HG03342 (cell line): ENCODE measurements around the gene OARD1.

ENCODE experiments used
- ATAC-seq: cut with Tn5 transposase; IDR thresholded peaks from one replicate; pipeline ENCODE4 v1.9.1; 2021; ENCODE audit warnings: mild to moderate bottlenecking, moderate library complexity; ENCODE audit not compliant: unreplicated experiment

OARD1 gene

GRCh38 chr6:41050536-41050935 is 21.6 kb downstream of the OARD1 start:
- ATAC-seq, result no peak

- no peak for ATAC-seq
Measured at GRCh38 chr6:41049955-41050354, 22.2 kb downstream of the OARD1 start.

GRCh38 chr6:41049521-41049920 is 22.6 kb downstream of the OARD1 start:
- no peak for ATAC-seq

DNA sequence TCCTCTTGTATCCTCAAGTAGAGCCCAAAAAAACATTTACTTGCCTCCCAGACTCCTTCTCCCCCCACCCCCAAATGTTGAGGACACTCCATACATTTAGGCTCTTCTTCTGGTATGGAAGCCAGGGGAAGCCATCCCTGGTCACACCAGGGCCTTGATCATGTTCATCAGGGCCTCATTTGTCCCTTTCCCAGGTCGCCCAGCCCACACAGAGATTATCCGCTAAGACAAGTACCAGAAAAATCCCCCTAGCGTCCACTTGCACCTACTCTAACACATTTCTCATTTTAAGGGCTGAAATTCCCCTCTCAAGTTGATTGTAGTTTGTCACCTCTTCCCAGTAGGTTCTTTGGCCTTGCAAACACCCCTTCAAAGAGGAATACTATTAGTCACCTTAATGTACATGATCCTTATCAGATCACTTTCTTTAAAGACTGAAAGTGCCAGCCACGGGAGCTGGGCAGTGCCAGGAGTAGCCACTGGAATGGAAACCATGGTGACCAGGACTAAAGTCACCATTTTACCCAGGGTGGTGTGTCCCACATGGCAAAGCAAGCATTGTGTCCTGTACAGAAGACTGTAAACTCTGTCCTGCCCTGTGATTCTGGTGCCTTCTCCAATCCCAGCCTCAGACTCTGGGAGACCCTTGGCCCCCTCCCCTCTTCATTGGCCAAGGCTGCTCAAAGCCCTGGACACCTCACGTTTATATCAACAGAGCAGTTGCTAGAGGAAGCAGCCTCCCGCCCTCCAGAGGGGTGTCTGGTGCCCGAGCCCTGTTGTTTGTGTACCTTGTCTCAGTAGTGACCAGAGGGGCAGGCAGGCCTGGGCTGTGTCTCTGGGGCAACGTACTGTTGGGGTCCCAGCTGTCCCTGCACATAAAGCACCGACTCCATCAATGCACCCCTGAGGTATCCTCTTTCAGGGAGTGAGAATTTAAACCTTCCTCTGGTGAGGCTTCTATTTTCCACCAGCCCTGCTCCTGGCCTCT is 24.1 kb downstream of the OARD1 start:
- no peak for ATAC-seq

DNA sequence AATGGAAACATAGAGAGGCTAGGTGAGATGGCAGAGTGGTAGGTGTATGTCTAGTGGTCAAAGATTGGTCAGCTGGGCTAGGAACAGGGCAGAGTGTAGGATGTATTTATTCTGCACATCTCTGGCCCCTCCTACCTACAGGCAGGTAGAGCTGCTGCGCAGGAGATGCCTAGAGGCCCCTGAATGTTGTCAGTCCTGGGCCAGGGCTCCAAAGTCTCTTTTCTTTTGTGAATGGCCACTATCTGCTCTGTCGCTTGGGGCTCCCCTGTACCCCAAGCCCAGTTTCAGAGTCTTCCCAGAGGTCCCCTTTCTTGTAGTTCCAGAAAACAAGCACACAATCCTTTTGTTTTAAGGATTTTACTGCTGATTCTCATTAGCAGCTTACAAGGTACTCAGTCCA is 24.9 kb downstream of the OARD1 start:
- no peak for ATAC-seq

GRCh38 chr6:41046084-41046483 is 26.1 kb downstream of the OARD1 start:
- no peak for ATAC-seq

DNA sequence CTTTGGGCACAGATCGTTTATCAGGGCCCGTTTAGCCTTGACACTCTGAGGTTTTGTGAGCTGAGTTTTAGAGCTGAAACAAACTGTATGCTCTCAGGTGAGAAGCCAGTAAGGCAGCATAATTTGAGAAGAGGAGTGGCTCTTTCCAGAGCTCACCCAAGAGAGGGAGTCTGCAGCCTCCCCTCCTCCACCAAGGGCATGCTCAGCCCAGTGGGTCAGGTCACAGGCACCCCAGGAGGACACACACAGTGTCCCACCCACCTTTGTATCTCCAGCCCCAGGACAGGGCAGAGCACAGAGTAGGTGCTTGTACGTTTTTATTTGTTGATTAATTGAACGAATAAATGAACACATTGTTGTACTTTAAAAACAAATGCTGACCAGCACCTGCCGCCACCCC is 26.5 kb downstream of the OARD1 start:
- ATAC-seq, result no peak

- ATAC-seq, result no peak
Measured at GRCh38 chr6:41043151-41043550, 29.0 kb downstream of the OARD1 start.

- ATAC-seq, result no peak
Measured at GRCh38 chr6:41042226-41043055, 29.7 kb downstream of the OARD1 start, which contains the start of gene TSPO2. Gene TSPO2, plus strand, starts transcription at chr6:41042467. Its CDS starts 519 bp downstream, at chr6:41042986.

DNA sequence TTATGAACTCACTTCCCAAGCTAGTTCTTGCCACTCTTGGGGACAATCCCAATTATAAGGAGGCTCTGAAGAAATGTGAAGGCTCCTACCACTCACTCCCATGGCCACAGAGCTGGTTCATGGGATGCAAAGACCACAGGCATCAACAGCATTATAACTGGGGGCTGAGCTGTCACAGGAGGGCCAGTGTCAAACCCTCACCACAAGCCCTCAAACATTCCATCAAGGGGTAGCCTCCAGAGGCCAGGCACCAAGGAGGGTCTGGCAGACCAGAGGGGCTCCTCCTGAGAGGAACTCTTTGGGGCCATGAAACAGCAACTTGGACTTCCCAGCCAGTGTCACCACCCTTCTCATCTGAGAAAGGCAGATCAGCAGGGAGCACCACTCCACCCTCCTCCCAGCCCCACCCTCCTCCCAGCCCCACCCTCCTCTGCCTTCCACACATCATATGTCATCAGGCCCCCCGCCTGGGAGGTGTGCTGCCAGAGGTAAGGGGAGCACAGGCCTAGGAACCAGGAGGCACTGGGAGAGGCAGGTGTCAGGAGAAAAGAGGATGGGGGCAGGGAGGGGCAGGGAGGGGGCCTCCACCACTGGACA is 31.1 kb downstream of the OARD1 start:
- no peak for ATAC-seq

- no peak for ATAC-seq
Measured at GRCh38 chr6:41040101-41040939, 31.8 kb downstream of the OARD1 start.

GRCh38 chr6:41039060-41039998 is 32.8 kb downstream of the OARD1 start, which contains the start of gene UNC5CL:
Gene UNC5CL, minus strand, starts transcription at chr6:41039221. Its CDS starts 4,147 bp downstream, at chr6:41035074.
- ATAC-seq, result no peak

- no peak for ATAC-seq
Measured at GRCh38 chr6:41038205-41038604, 34.0 kb downstream of the OARD1 start.

- ATAC-seq, result no peak
Measured at GRCh38 chr6:41037107-41037900, 34.9 kb downstream of the OARD1 start.

DNA sequence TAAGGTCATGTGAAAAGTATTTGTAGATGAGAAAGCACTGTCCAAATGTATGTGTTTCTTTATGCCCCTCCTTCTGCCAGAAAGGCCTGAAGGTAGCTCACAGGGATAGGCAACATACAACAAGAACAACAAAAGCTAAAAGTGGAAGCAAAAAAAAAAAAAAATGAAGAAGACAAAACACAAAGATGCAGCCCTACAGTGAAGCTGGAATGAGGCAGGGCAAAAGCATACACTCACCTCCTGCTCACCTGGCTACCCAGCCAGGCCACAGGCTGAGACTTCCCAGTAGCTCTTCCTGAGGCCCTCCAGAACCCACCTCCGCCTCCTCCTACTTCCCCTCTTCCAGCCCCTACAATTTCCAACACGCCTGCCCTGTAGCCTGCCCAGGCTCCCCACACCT is 35.6 kb downstream of the OARD1 start:
- no peak for ATAC-seq

- no peak for ATAC-seq
Measured at GRCh38 chr6:41036186-41036585, 36.0 kb downstream of the OARD1 start.

- no peak for ATAC-seq
Measured at GRCh38 chr6:41033776-41034175, 38.4 kb downstream of the OARD1 start.

DNA sequence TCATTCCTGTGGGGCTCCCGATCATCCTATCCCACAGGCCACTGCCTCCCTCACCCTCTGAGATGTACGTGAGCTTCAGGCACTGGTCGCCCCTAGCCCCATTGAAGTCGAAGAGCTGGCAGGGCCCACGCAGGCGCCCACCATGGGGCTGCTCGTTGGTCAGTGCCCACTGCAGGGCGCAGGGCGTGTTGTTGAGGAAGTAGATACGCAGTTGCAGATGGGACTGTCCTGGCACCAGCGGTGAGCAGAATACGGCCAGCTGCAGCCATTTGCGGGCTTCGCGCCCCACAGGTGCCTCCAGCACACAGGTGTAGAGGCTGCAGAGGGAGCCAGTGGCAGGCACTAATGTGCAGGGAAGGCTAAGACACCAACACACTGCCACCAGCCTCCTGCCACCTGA is 39.3 kb downstream of the OARD1 start:
- ATAC-seq, result no peak
